HepG2 (cell line): ENCODE results near the gene CSF1R. TPM values are rescaled to one million over a fixed set of nuclear protein-coding genes. Genes with fewer than 3 reads are reported as not detected.

Experiments used
- AKNA ChIP-seq: sonication (generic); formaldehyde crosslinking; IDR thresholded peaks from 2 replicates; pipeline ENCODE4 v1.4.0; 2020; ENCODE audit warnings: missing genetic modification reagents, borderline replicate concordance
- ETS1 ChIP-seq: sonication (generic); formaldehyde crosslinking; IDR thresholded peaks from 2 replicates; pipeline ENCODE4 v1.4.0; 2020; ENCODE audit warnings: missing genetic modification reagents
- GATAD1 ChIP-seq: IDR thresholded peaks from 2 replicates; pipeline ENCODE4 v1.6.1; 2016; ENCODE audit warnings: missing genetic modification reagents, missing compliant biosample characterization
- HMG20A ChIP-seq: IDR thresholded peaks from 2 replicates; pipeline ENCODE4 v1.6.1; 2016; ENCODE audit warnings: borderline replicate concordance
- HMGXB4 ChIP-seq, 2 experiments: sonication (generic) in 1 of 2; formaldehyde crosslinking in 1 of 2; IDR thresholded peaks; 2 replicates each; pipeline versions ENCODE4 v1.4.0 to v1.6.1; 2018 to 2020; ENCODE audit warnings: missing genetic modification reagents in 2 of 2, borderline replicate concordance in 1 of 2, low read depth in 1 of 2, mild to moderate bottlenecking in 1 of 2, missing biosample characterization in 1 of 2
- MTA3 ChIP-seq: sonication (generic); formaldehyde crosslinking; IDR thresholded peaks from 2 replicates; pipeline ENCODE4 v1.4.0; 2020; ENCODE audit warnings: missing genetic modification reagents
- MXD3 ChIP-seq: IDR thresholded peaks from 2 replicates; pipeline ENCODE4 v1.6.1; 2016; ENCODE audit warnings: mild to moderate bottlenecking, missing biosample characterization, missing genetic modification reagents
- NAIF1 ChIP-seq: sonication (generic); formaldehyde crosslinking; IDR thresholded peaks from 2 replicates; pipeline ENCODE4 v1.5.0; 2020; ENCODE audit warnings: mild to moderate bottlenecking, missing genetic modification reagents, borderline replicate concordance
- NFIB ChIP-seq: sonication (generic); formaldehyde crosslinking; IDR thresholded peaks from 2 replicates; pipeline ENCODE4 v1.9.0; 2021; ENCODE audit warnings: missing genetic modification reagents, mild to moderate bottlenecking, borderline replicate concordance
- NFKB2 ChIP-seq: sonication (generic); formaldehyde crosslinking; IDR thresholded peaks from 2 replicates; pipeline ENCODE4 v1.4.0; 2020; ENCODE audit warnings: missing genetic modification reagents, borderline replicate concordance
- PHB2 ChIP-seq: fragments of 450-650 bp; IDR thresholded peaks from 2 replicates; pipeline ENCODE4 v1.6.1; 2018; ENCODE audit not compliant: partially characterized antibody
- THAP8 ChIP-seq: sonication (generic); formaldehyde crosslinking; IDR thresholded peaks from 2 replicates; pipeline ENCODE4 v1.5.1; 2020; ENCODE audit warnings: missing genetic modification reagents, mild to moderate bottlenecking, borderline replicate concordance
- ZBTB26 ChIP-seq: IDR thresholded peaks from 2 replicates; pipeline ENCODE4 v1.6.1; 2016; ENCODE audit warnings: missing compliant biosample characterization, missing genetic modification reagents, borderline replicate concordance
- ZBTB37 ChIP-seq: sonication (generic); formaldehyde crosslinking; IDR thresholded peaks from 2 replicates; pipeline ENCODE4 v1.4.0; 2020; ENCODE audit warnings: mild to moderate bottlenecking, missing genetic modification reagents
- ZBTB38 ChIP-seq: sonication (generic); formaldehyde crosslinking; IDR thresholded peaks from 2 replicates; pipeline ENCODE4 v1.5.1; 2020; ENCODE audit warnings: mild to moderate bottlenecking, missing genetic modification reagents
- ZNF747 ChIP-seq: sonication (generic); formaldehyde crosslinking; IDR thresholded peaks from 2 replicates; pipeline ENCODE4 v1.8.1; 2023; ENCODE audit warnings: missing genetic modification reagents, mild to moderate bottlenecking, borderline replicate concordance
- polyA plus RNA-seq, 8 experiments: library from polyadenylated mRNA; depleted of rRNA in 3 of 8; stranded (reverse) in 7 of 8; unstranded in 1 of 8; fragments of >200 nt; fragmentation: Illumina TruSeq in 4 of 8; extraction: Trizol in 4 of 8; gene quantifications; 2 replicates each; pipeline versions ENCODE4 v1.2.1 to v1.2.3, GENCODE V29; 2011 to 2016; ENCODE audit warnings: low read depth in 4 of 8, missing spikeins in 1 of 8, mixed read lengths in 1 of 8; ENCODE audit not compliant: insufficient read depth in 1 of 8
- total RNA-seq, 5 experiments: library from RNA; depleted of rRNA; stranded (reverse); fragments of >200 nt; fragmentation: Illumina TruSeq; extraction: Trizol; gene quantifications; 2 replicates each; pipeline ENCODE4 v1.2.3, GENCODE V29; 2016; ENCODE audit warnings: low read depth in 1 of 5

Gene CSF1R
- total and polyA plus RNA-seq, 2 of the 13 experiments (the other 11 are each of a cell fraction or from before 2014, with no cell fraction given), result 0.01 TPM; not detected in 1

- no peak for TF ChIP-seq THAP8 (CRISPR knock-in tag)
- TF ChIP-seq ZBTB26 (CRISPR knock-in tag), result peak; percentile 63; the same call in 1 of the 2 replicates
- TF ChIP-seq GATAD1 (CRISPR knock-in tag), result peak; percentile 56; the same call in 1 of the 2 replicates
- TF ChIP-seq NFKB2 (CRISPR knock-in tag), result 0 out of 2 replicates have a peak, but pooled peaks have one; percentile 24
- TF ChIP-seq NFIB (CRISPR knock-in tag), result no peak
- no peak for TF ChIP-seq ZBTB37 (CRISPR knock-in tag)
- TF ChIP-seq HMGXB4 (CRISPR knock-in tag; IDR thresholded peaks at IDR 0.05; ENCODE audit: borderline replicate concordance in 1 of 2, low read depth in 1 of 2), result peak; percentile 69 to 81; a peak in 3 of 4 replicates
- TF ChIP-seq ZNF747 (CRISPR knock-in tag), result no peak
- no peak for TF ChIP-seq HMG20A (CRISPR knock-in tag)
- TF ChIP-seq MXD3 (CRISPR knock-in tag), result 0 out of 2 replicates have a peak, but pooled peaks have one; percentile 30
- TF ChIP-seq ETS1, result no peak
- TF ChIP-seq PHB2, result no peak
- TF ChIP-seq MTA3 (CRISPR knock-in tag), result no peak
- 0 out of 2 replicates have a peak, but pooled peaks have one; percentile 15 for TF ChIP-seq ZBTB38
- no peak for TF ChIP-seq NAIF1 (CRISPR knock-in tag)
- TF ChIP-seq AKNA (CRISPR knock-in tag), result no peak
Observed at GRCh38 chr5:150129813-150130492, 43.6 kb upstream of the CSF1R start (continued).
